Measurements from ENCODE around the gene GULP1. TPM values are rescaled to one million over a fixed set of nuclear protein-coding genes. Genes with fewer than 3 reads are reported as not detected.

Gene GULP1
- total and polyA plus RNA-seq, 10 of the 15 experiments (the other 5 are each of a cell fraction or from before 2014, with no cell fraction given), result 0.02 to 1.3 (median 0.15) TPM; not detected in 5

DNA sequence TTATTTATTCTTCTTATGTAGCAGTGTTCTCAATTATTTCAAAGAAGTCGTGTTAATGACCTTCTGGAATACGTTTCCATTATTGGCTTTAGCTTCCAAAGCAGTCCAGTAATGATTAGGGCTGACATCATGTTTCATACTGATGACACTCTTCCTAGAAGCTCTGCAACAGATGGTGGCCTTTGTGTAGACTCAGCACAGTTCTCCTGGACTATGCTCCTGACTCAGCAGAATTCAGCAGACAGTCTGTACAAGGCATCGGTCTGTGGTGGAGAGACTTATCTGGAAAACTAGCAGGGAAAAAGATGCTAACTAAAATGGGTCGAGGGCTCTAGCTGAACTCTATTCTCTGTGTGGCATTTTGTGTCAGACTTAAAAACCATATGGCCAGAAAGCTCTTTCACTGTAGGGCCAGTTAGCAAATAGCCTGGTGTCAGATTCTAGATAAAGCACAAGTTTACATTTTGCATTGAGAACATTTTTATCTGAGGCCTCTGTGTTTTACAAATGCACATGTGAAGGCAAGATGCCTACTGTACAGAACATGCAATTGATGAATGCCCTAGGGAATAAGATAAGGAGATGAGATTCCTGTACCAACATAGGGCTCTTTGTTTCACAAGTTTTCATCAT, 35.1 kb downstream of the GULP1 start (continued):
- TF ChIP-seq, protein P1, sequence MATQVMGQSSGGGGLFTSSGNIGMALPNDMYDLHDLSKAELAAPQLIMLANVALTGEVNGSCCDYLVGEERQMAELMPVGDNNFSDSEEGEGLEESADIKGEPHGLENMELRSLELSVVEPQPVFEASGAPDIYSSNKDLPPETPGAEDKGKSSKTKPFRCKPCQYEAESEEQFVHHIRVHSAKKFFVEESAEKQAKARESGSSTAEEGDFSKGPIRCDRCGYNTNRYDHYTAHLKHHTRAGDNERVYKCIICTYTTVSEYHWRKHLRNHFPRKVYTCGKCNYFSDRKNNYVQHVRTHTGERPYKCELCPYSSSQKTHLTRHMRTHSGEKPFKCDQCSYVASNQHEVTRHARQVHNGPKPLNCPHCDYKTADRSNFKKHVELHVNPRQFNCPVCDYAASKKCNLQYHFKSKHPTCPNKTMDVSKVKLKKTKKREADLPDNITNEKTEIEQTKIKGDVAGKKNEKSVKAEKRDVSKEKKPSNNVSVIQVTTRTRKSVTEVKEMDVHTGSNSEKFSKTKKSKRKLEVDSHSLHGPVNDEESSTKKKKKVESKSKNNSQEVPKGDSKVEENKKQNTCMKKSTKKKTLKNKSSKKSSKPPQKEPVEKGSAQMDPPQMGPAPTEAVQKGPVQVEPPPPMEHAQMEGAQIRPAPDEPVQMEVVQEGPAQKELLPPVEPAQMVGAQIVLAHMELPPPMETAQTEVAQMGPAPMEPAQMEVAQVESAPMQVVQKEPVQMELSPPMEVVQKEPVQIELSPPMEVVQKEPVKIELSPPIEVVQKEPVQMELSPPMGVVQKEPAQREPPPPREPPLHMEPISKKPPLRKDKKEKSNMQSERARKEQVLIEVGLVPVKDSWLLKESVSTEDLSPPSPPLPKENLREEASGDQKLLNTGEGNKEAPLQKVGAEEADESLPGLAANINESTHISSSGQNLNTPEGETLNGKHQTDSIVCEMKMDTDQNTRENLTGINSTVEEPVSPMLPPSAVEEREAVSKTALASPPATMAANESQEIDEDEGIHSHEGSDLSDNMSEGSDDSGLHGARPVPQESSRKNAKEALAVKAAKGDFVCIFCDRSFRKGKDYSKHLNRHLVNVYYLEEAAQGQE (IDR thresholded peaks at IDR 0.05; ENCODE audit: low read depth, low read length), result no peak
- TF ChIP-seq, protein P2, sequence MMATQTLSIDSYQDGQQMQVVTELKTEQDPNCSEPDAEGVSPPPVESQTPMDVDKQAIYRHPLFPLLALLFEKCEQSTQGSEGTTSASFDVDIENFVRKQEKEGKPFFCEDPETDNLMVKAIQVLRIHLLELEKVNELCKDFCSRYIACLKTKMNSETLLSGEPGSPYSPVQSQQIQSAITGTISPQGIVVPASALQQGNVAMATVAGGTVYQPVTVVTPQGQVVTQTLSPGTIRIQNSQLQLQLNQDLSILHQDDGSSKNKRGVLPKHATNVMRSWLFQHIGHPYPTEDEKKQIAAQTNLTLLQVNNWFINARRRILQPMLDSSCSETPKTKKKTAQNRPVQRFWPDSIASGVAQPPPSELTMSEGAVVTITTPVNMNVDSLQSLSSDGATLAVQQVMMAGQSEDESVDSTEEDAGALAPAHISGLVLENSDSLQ (IDR thresholded peaks at IDR 0.05), result no peak

DNA sequence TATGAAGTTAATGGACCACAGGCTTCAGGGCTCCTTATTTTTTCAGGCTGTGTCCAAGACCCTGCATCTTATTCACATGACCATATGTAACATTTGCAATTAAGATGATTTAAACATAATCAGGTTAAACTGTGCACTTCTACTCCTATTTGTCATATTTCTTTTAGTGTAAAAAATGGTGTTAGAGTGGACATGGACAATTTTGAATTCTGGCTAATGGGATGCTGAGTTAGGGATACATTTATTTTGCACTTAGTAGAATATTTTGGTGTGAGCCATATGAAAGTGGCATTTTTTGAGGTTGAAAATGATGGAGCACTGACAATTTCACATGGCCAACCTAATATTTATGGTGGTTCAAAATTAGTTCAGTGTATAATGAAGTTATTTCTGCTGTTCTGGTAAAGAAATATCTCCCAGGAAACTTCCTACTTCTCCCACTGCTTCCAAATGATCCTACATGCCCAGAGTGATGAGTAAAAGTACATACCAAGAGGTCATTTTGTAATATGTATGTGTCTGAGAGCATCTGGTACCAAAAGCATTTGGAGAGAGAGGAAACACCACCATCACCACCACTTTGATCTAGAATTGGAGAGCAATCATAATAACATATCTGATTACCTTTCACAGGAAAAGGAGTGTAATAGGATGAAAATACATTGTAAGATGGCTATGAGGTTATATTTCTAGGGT, 36.0 kb downstream of the GULP1 start:
- no peak for FAIRE-seq
- DNase-seq (ENCODE audit: low read depth, low spot score), result no peak
- no peak overlapping the region for H3K4me2 ChIP-seq (ENCODE audit: control insufficient read depth, insufficient read depth)
- no peaks in the 10 kb centered on the region for H3K9me3 ChIP-seq (replicated peaks; ENCODE audit: control insufficient read depth, insufficient read depth, low read length)
- H3K27ac ChIP-seq (ENCODE audit: control insufficient read depth, insufficient read depth), result no peak overlapping the region
- in situ Hi-C loops (cut with MboI) (no loop called here), intact Hi-C loops (cut with micrococcal nuclease; ENCODE audit: unreplicated experiment) (no loop called here)
- no peak overlapping the region for H3K9ac ChIP-seq (ENCODE audit: control insufficient read depth, insufficient read depth, low read length)
- no TSS peak for BruUV-seq (replicated peaks)
- POLR2A ChIA-PET, result no interaction called here
- CTCF ChIA-PET, result no interaction called here
- H3K4me1 ChIP-seq (ENCODE audit: control insufficient read depth, insufficient read depth, low read length), result no peaks in the 10 kb centered on the region
- no peaks in the 10 kb centered on the region; a peak in 1 of 4 replicates for H3K27me3 ChIP-seq (replicated peaks in 1 of 2; ENCODE audit: control insufficient read depth in 2 of 2, insufficient read depth in 2 of 2, low read length in 1 of 2)
- no peaks in the 10 kb centered on the region for H3K79me2 ChIP-seq (ENCODE audit: control insufficient read depth, insufficient read depth, low read length)
- H4K20me1 ChIP-seq (ENCODE audit: control insufficient read depth, insufficient read depth), result no peaks in the 10 kb centered on the region
- RAD21 ChIA-PET (ENCODE audit: unreplicated experiment), result no interaction called here
- no peak overlapping the region for H2AFZ ChIP-seq (ENCODE audit: control insufficient read depth, low read depth, low read length)
- H3K4me3 ChIP-seq, result no peak overlapping the region
- SMC1A ChIA-PET (ENCODE audit: uncharacterized antibody, unreplicated experiment), result no interaction called here
- no peaks in the 10 kb centered on the region for H3K36me3 ChIP-seq (ENCODE audit: control insufficient read depth in 2 of 2, insufficient read depth in 2 of 2, low read length in 1 of 2)
- no peak for ATAC-seq
- TF ChIP-seq WRNIP1 (IDR thresholded peaks at IDR 0.05; ENCODE audit: borderline replicate concordance, low read depth, low read length) (no peak), ZNF24 (IDR thresholded peaks at IDR 0.05) (no peak), IRF4 (IDR thresholded peaks at IDR 0.05; ENCODE audit: low read depth, low read length) (no peak), STAT3 (IDR thresholded peaks at IDR 0.05; ENCODE audit: low read depth, low read length) (no peak), CHD1 (IDR thresholded peaks at IDR 0.05; ENCODE audit: low read depth, low read length) (no peak), MXI1 (IDR thresholded peaks at IDR 0.05; ENCODE audit: low read depth, low read length) (no peak), ZSCAN29 (IDR thresholded peaks at IDR 0.05) (no peak), NFXL1 (IDR thresholded peaks at IDR 0.05; ENCODE audit: borderline replicate concordance) (no peak), NFIC (IDR thresholded peaks at IDR 0.05; ENCODE audit: low read depth, low read length) (no peak), EED (IDR thresholded peaks at IDR 0.05; ENCODE audit: low read depth) (no peak), MEF2B (IDR thresholded peaks at IDR 0.05; ENCODE audit: partially characterized antibody, poor library complexity, severe bottlenecking) (no peak)
- TF ChIP-seq, protein P3, sequence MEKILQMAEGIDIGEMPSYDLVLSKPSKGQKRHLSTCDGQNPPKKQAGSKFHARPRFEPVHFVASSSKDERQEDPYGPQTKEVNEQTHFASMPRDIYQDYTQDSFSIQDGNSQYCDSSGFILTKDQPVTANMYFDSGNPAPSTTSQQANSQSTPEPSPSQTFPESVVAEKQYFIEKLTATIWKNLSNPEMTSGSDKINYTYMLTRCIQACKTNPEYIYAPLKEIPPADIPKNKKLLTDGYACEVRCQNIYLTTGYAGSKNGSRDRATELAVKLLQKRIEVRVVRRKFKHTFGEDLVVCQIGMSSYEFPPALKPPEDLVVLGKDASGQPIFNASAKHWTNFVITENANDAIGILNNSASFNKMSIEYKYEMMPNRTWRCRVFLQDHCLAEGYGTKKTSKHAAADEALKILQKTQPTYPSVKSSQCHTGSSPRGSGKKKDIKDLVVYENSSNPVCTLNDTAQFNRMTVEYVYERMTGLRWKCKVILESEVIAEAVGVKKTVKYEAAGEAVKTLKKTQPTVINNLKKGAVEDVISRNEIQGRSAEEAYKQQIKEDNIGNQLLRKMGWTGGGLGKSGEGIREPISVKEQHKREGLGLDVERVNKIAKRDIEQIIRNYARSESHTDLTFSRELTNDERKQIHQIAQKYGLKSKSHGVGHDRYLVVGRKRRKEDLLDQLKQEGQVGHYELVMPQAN (conservative IDR thresholded peaks at IDR 0.05), result no peak
